SJCRH30 (cell line): ENCODE measurements around the gene URGCP. TPM values are rescaled to one million over a fixed set of nuclear protein-coding genes. Genes with fewer than 3 reads are reported as not detected.

Experiments used
- DNase-seq, 2 experiments: peaks; one replicate each; pipeline ENCODE4 v3.0.0-alpha.2; 2015 to 2020
- H3K27ac ChIP-seq: fragments of 250-450 bp; sonication (Bioruptor Pico); 2 replicates; pipeline ENCODE4 v1.5.1; 2020; ENCODE audit warnings: mild to moderate bottlenecking, moderate library complexity
- H3K27me3 ChIP-seq: fragments of 250-450 bp; sonication (Bioruptor Pico); 2 replicates; pipeline ENCODE4 v1.5.1; 2020; ENCODE audit warnings: mild to moderate bottlenecking, moderate library complexity
- H3K36me3 ChIP-seq: fragments of 250-450 bp; sonication (Bioruptor Pico); 2 replicates; pipeline ENCODE4 v1.5.1; 2020; ENCODE audit warnings: mild to moderate bottlenecking, moderate library complexity
- H3K4me1 ChIP-seq: fragments of 250-450 bp; sonication (Bioruptor Pico); 2 replicates; pipeline ENCODE4 v1.5.1; 2020; ENCODE audit warnings: mild to moderate bottlenecking, moderate library complexity
- H3K4me3 ChIP-seq: fragments of 250-450 bp; sonication (Bioruptor Pico); 2 replicates; pipeline ENCODE4 v1.5.1; 2020; ENCODE audit warnings: mild to moderate bottlenecking, moderate library complexity
- H3K9me3 ChIP-seq: fragments of 250-450 bp; sonication (Bioruptor Pico); replicated peaks from 2 replicates; pipeline ENCODE4 v1.5.1; 2020; ENCODE audit warnings: mild to moderate bottlenecking, moderate library complexity
- total RNA-seq: library from RNA; depleted of rRNA; stranded (reverse); fragments of >200 nt; shearing (Covaris generic); gene quantifications from 2 replicates; pipeline ENCODE4 v1.2.3, GENCODE V29; 2014

The URGCP gene
- total RNA-seq, 1 experiment from 2014 or later = 17.4 TPM

GRCh38 chr7:43895847-43896415, 10.5 kb downstream of the URGCP start:
- H3K36me3 ChIP-seq = peaks cover 3% of the 10 kb centered on the region
- H3K27ac ChIP-seq = no peak overlapping the region
- H3K9me3 ChIP-seq = no peaks in the 10 kb centered on the region
- no peaks in the 10 kb centered on the region for H3K4me1 ChIP-seq
- DNase-seq = no peak
- no peak overlapping the region for H3K4me3 ChIP-seq
- no peaks in the 10 kb centered on the region for H3K27me3 ChIP-seq

- no peak overlapping the region for H3K27ac ChIP-seq
- no peak overlapping the region for H3K4me3 ChIP-seq
- no peaks in the 10 kb centered on the region for H3K9me3 ChIP-seq
- no peaks in the 10 kb centered on the region for H3K4me1 ChIP-seq
- peaks cover 3% of the 10 kb centered on the region for H3K36me3 ChIP-seq
- no peak for DNase-seq
- no peaks in the 10 kb centered on the region for H3K27me3 ChIP-seq
These were observed 15.1 kb downstream of the URGCP start for GRCh38 chr7:43891069-43891955.

- no peak overlapping the region for H3K4me3 ChIP-seq
These were observed 15.9 kb downstream of the URGCP start for GRCh38 chr7:43890468-43890867.

GRCh38 chr7:43888993-43889945, 17.1 kb downstream of the URGCP start:
- no peak for DNase-seq
- no peak overlapping the region for H3K27ac ChIP-seq
- no peak overlapping the region for H3K4me3 ChIP-seq
- H3K9me3 ChIP-seq = no peaks in the 10 kb centered on the region; the same call in 1 of the 2 replicates
- peaks cover 11% of the 10 kb centered on the region for H3K36me3 ChIP-seq
- H3K4me1 ChIP-seq = no peaks in the 10 kb centered on the region
- H3K27me3 ChIP-seq = no peaks in the 10 kb centered on the region

More at GRCh38 chr7:43890468-43890867, 15.9 kb downstream of the URGCP start:
- H3K4me1 ChIP-seq = no peaks in the 10 kb centered on the region
- DNase-seq = no peak
- H3K27ac ChIP-seq = no peak overlapping the region
- H3K36me3 ChIP-seq = peaks cover 9% of the 10 kb centered on the region
- no peaks in the 10 kb centered on the region; the same call in 1 of the 2 replicates for H3K9me3 ChIP-seq
- H3K27me3 ChIP-seq = no peaks in the 10 kb centered on the region

GRCh38 chr7:43884617-43885016, 21.8 kb downstream of the URGCP start:
- Histone ChIP-seq H3K27ac (no peak overlapping the region), H3K36me3 (peaks cover 8% of the 10 kb centered on the region; the same call in 1 of the 2 replicates), H3K27me3 (no peaks in the 10 kb centered on the region)

GRCh38 chr7:43884209-43884608, 22.2 kb downstream of the URGCP start:
- no peak for DNase-seq
- H3K4me1 ChIP-seq = 0 out of 2 replicates have a peak, but pooled peaks cover 2% of the 10 kb centered on the region
- H3K9me3 ChIP-seq = no peaks in the 10 kb centered on the region; the same call in 1 of the 2 replicates
- no peaks in the 10 kb centered on the region for H3K27me3 ChIP-seq
- H3K27ac ChIP-seq = no peak overlapping the region
- H3K4me3 ChIP-seq = no peak overlapping the region
- peaks cover 8% of the 10 kb centered on the region; the same call in 1 of the 2 replicates for H3K36me3 ChIP-seq

More at GRCh38 chr7:43884617-43885016, 21.8 kb downstream of the URGCP start:
- H3K9me3 ChIP-seq = no peaks in the 10 kb centered on the region; the same call in 1 of the 2 replicates
- no peak overlapping the region for H3K4me3 ChIP-seq
- 0 out of 2 replicates have a peak, but pooled peaks cover 2% of the 10 kb centered on the region for H3K4me1 ChIP-seq
- DNase-seq = no peak

- H3K4me1 ChIP-seq = 0 out of 2 replicates have a peak, but pooled peaks cover 2% of the 10 kb centered on the region
- H3K4me3 ChIP-seq = no peak overlapping the region
- DNase-seq = no peak
- no peaks in the 10 kb centered on the region for H3K9me3 ChIP-seq
- H3K27ac ChIP-seq = no peak overlapping the region
- no peaks in the 10 kb centered on the region for H3K27me3 ChIP-seq
- peaks cover 18% of the 10 kb centered on the region for H3K36me3 ChIP-seq
These were observed 25.8 kb downstream of the URGCP start for GRCh38 chr7:43880596-43880995.

- Histone ChIP-seq H3K27ac (no peak overlapping the region), H3K4me3 (no peak overlapping the region), H3K9me3 (no peaks in the 10 kb centered on the region), H3K36me3 (peaks cover 15% of the 10 kb centered on the region), H3K4me1 (0 out of 2 replicates have a peak, but pooled peaks cover 2% of the 10 kb centered on the region), H3K27me3 (no peaks in the 10 kb centered on the region)
- no peak for DNase-seq
These were observed 26.9 kb downstream of the URGCP start for GRCh38 chr7:43879477-43879876.

GRCh38 chr7:43878867-43879266, 27.5 kb downstream of the URGCP start:
- Histone ChIP-seq H3K4me1 (0 out of 2 replicates have a peak, but pooled peaks cover 2% of the 10 kb centered on the region), H3K36me3 (peaks cover 15% of the 10 kb centered on the region), H3K4me3 (no peak overlapping the region), H3K27me3 (no peaks in the 10 kb centered on the region), H3K27ac (no peak overlapping the region), H3K9me3 (no peaks in the 10 kb centered on the region)
- no peak for DNase-seq

GRCh38 chr7:43877968-43878864, 28.2 kb downstream of the URGCP start:
- H3K36me3 ChIP-seq = peaks cover 15% of the 10 kb centered on the region
- H3K27me3 ChIP-seq = no peaks in the 10 kb centered on the region
- H3K4me1 ChIP-seq = 0 out of 2 replicates have a peak, but pooled peaks cover 2% of the 10 kb centered on the region
- DNase-seq = no peak
- H3K27ac ChIP-seq = no peak overlapping the region
- no peaks in the 10 kb centered on the region for H3K9me3 ChIP-seq
- H3K4me3 ChIP-seq = no peak overlapping the region

- no peak overlapping the region for H3K4me3 ChIP-seq
- H3K27ac ChIP-seq = no peak overlapping the region
- no peak for DNase-seq
- H3K27me3 ChIP-seq = no peaks in the 10 kb centered on the region
- peaks cover 15% of the 10 kb centered on the region for H3K36me3 ChIP-seq
- 0 out of 2 replicates have a peak, but pooled peaks cover 2% of the 10 kb centered on the region for H3K4me1 ChIP-seq
- no peaks in the 10 kb centered on the region for H3K9me3 ChIP-seq
These were observed 29.2 kb downstream of the URGCP start for GRCh38 chr7:43876976-43877745.

- peaks cover 15% of the 10 kb centered on the region for H3K36me3 ChIP-seq
These were observed 30.2 kb downstream of the URGCP start for GRCh38 chr7:43876241-43876640.

GRCh38 chr7:43873300-43873699, 33.1 kb downstream of the URGCP start:
- no peak for DNase-seq
- H3K4me1 ChIP-seq = no peaks in the 10 kb centered on the region; the same call in 1 of the 2 replicates
- peaks cover 3% of the 10 kb centered on the region; the same call in 1 of the 2 replicates for H3K9me3 ChIP-seq
- no peaks in the 10 kb centered on the region for H3K27me3 ChIP-seq
- no peak overlapping the region for H3K27ac ChIP-seq
- peaks cover 13% of the 10 kb centered on the region for H3K36me3 ChIP-seq
- no peak overlapping the region for H3K4me3 ChIP-seq

More at GRCh38 chr7:43876241-43876640, 30.2 kb downstream of the URGCP start:
- Histone ChIP-seq H3K4me1 (no peaks in the 10 kb centered on the region), H3K27ac (no peak overlapping the region), H3K9me3 (peaks cover 2% of the 10 kb centered on the region; the same call in 1 of the 2 replicates), H3K4me3 (no peak overlapping the region), H3K27me3 (no peaks in the 10 kb centered on the region)
- no peak for DNase-seq
